Activated T-cell treated with anti-CD3 and anti-CD28 coated beads for 48 hours (primary cell): ENCODE results near the gene CYP11A1.
A peak's percentile ranks its signal among the peaks of the same experiment; 100 is the strongest.

Source experiments
- DNase-seq: peaks from one replicate; pipeline ENCODE4 v3.0.0-alpha.2; 2020; ENCODE audit warnings: low read depth

CYP11A1 gene

GRCh38 chr15:74388363-74388951 is 21.0 kb upstream of the CYP11A1 start:
- no peak for DNase-seq

DNA sequence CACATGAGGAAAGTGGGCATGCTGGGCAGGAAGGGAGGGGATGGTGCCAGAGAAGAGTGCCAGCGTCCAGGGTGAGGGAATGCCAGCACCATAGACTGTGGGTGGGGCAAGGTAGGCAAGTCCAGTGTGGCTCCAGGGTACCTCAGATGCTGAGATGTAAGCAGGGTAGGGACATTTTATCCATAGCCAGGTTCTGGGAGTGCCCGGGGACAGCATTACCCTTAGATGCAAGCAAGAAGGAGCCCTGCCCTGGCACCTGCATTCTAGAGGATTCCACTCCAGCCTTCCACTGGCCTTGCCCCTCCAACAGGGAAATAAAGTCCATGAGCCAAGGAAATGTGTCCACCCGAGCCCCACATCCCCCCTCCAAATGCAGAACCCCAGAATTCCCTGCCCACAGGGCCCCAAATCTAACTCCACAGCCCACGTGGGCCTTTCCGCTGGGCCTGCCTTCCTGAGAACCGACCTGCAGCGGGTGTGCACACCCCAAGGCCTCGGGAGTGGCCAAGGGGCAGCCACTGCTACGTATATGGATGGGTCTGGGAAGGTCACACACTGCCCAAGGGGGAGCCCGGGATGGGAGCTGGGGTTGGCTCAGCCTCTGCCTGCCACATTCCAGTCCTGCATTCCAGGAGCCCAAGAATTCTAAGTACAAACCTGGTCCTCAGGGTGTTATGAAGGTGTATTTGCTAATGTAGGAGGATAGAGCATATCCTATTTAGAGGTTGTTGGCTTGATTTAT is 20.3 kb upstream of the CYP11A1 start:
- no peak for DNase-seq

DNA sequence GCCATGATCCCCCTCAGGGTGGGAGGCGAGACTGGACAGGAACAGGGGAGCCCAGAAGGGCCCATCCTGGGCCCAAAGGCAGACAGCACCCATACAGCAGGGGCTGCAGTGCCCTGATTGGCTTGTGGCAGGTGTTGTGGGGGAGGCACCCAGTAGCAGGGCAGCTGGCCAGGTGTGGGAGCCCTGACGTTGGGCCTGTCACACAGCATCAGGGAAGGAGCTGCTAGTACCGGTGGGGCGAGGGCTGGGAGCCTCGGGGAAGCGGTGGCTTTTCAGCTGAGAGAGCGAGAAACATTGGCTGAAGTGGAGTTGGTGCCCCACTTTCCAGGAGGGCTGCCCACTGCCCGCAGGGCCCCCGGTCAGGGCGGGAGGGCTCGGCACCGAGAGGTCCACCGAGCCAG is 19.7 kb upstream of the CYP11A1 start:
- no peak for DNase-seq

DNA sequence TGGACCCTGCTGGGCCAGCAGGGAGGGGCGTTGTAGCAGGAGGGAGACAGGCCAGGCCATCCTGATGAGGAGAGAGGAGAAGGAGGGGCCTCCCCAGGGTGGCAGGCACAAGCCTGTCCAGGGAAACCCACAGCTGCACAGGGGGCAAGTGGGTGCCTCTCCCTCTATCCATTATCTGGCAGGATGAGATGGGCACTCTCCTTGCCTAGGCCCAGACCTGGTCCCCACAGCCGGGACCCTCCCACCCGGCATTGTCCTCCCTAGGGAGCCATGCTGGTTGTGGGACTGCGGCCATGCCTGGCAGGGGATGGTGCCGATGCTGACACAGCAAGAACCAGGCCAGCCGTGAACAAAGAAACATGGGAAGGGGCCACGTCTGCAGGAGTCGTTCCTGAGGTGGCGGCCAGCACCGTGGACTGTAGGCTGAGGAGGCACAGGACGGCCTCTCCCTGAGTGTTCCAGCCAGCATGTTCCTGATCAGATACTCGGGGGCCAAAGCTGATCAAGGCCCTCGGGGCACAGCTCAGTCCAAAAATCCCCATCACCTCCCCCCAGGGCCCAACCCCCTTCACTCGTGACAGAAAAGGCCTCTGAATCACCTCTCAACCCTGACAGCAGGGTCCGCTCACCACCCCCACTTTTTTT is 19.2 kb upstream of the CYP11A1 start:
- no peak for DNase-seq

DNA sequence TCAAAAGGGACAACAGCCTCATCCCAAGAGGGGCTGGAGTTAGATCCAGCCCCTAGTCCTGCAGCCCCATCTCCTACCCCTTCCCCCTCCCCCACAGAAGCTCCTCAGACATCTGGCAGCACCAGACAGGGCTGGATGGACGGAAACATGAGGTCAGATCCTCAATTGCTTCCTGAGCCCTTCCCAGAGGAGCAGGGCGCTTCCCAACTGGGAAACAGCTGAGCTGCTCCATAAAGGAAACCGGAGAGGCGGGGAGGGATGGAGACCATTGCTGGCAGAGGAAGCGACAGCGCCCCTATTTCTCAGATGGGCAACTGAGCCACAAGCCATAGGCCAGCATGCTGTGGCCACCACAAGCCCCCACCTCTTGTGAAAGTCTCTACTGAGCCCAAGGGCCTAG is 18.3 kb upstream of the CYP11A1 start:
- no peak for DNase-seq

DNA sequence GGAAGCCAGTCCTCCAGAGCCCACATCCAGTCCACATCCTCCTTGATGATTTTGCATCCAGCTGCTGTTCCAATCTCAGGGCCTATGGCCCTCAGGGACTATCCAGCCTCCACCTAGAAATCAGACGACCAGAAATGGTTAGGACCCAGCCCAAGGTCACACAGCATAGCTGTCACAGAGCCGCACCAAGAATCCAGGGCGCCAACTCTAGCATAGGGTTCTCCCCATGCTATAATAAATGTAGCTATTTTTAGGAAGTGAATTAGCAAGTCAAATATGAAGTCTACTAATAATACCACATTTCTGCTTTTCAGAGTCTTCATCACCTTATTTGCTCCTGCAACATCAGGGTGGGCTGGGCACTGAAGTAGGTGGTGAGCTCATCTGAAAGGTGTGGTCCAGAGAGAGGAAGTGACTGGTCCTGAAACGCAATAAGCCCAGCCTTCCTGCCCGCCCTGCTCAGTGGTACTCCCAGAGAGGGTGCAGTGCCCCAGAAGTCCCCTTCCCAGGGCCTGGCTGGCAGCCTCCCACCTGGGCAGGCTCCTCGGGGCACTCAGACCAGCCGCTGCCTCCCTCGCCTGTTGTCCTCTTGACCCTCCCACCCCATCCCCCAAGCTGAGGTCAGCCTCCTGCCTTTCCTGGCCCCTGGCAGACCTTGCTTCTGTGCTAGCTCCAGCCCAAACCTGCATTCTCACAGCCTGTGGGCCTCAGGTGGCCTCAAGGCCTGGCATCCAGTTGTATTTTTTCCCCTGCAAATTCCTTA is 17.6 kb upstream of the CYP11A1 start:
- DNase-seq, result no peak

DNA sequence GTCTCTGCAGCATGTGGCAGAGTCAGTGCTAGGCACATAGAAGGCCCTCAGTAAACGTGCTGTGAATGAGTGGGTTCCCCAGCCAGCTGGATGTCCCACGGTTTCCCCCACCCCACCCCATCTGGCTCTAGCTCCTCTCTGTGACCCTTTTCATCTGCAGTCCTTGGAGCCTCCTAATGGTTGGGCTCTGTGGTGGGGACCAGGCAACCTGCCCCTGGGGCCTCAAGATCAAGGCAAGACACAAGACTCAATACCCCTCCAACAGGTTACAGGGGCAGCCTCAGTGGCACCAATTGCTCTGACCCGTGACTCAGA is 17.1 kb upstream of the CYP11A1 start:
- DNase-seq, result no peak

DNA sequence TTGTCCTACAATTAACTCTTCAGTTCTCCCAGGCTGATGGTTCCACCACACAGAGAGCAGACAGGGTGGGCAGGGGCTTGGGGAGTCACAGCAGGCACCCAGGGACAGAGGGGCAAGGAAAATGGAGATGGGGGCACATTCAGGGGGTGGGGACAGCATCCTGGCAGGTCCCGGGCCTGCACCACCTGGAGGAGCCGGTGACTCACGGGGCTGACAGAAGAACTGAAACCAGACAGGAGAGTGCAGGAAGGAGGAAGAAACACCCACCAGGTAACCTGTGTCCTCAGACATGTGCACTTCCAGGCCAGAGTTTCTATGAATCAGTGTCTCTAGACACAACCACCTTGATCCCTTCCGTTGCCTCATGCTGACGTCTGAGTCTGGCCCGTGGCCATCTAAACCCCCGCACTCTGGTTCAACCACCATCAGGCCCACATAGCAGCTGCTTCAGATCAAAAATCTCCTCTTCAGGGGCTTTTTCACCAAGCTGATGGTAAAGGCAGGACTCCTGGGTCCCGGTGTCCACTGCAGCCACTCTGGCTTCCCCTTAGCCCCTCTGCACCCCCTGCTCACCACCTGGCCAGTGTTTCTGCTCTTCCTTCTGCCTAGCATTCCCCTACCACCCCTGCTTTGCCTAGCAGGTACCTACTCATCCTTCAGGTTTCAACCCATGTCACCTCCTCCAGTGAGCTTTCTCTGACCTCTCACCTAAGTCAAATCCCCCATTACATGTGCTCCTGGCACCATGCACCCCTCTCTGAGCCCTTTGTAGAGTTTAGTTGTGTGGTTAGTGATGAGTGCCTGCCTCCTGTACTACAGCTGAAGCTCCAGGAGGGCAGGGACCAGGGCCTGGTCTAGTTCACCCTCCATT is 16.5 kb upstream of the CYP11A1 start:
- DNase-seq, result peak; percentile 76

DNA sequence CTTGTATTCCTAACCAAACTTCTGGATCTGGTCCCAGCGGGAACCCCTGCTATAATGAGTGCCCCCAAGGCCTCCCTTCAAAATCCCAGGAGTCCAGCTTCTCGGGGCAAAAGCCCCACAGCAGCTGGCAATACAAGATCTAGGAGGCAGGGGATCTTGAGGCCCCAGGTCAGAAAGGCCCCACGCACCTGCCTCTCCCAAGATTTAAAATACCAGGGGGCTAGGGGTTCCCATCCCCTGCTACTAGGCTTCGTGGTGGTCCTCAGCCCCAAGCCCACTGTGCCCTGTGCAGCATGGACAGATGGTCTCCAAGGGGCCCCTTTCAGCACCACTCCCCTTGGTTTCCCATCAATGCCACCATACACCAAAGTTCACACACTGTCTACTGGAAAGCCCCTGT is 15.8 kb upstream of the CYP11A1 start:
- DNase-seq, result no peak

DNA sequence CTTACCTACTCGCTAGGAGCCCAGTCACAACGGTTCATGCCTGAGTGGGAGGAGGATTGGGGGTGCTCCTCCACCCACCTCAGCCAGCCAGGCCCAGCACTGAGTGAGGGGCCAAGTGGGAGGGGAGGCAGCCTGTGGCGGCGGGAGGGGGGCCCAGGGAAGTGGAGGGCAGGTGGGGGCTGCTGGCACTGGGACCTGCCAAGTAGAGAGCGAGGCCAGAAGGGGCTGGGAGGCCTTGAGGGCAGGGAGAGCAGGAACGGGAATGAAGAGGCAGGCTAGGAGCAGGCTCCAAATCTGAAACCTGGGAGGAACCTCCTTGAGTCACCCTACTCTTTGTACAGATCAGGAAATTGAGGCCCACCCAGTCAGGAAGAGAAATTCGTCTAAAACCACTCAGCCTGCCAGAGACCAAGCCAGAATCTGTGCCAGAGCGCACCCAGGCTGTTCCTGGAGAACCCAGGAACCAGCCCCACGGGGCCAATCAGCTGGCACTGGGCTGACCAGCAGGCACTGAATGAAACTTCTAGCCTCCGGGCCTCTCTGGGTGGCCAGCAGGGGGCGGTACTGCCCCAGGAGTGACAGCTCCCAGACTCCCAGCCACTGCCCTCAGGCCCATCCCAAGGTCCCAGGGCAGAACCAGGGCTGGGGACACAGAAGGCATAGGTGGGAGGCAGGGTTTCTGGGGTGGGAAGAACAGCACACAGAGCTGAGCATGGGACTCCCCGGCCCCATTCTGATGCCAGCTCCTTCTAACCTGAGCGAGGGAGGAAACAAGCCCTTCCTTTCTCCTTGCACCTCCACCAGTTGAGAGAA is 14.8 kb upstream of the CYP11A1 start:
- DNase-seq, result peak; percentile 78

- no peak for DNase-seq
These were observed 14.0 kb upstream of the CYP11A1 start for GRCh38 chr15:74381481-74381880.

- no peak for DNase-seq
These were observed 13.7 kb upstream of the CYP11A1 start for GRCh38 chr15:74381190-74381453.

- no peak for DNase-seq
These were observed 13.1 kb upstream of the CYP11A1 start for GRCh38 chr15:74380361-74381189.

DNA sequence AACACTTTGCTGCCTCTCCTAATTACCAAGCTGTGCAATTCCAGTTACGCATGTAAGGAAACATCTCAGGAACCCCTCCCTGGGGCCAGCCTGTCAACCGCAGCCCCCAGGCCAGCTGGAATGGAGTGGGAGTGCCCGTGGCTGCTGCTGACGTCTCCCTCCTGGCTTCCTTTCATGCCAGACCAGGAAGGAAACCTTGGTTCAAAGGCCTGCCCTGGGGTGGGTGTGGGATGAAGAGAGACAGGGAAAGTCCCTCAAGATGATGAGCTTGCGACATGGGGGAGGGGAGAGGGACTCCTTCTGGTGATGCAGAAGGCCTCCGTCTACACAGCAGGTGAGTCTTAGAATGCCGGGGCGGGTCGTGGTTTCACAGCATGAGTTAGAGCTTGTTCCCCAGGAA is 11.4 kb upstream of the CYP11A1 start:
- DNase-seq, result peak; percentile 65

GRCh38 chr15:74377831-74378766 is 10.7 kb upstream of the CYP11A1 start:
- DNase-seq, result no peak

- DNase-seq, result no peak
These were observed 9.6 kb upstream of the CYP11A1 start for GRCh38 chr15:74376825-74377581.

GRCh38 chr15:74376226-74376625 is 8.8 kb upstream of the CYP11A1 start:
- no peak for DNase-seq

DNA sequence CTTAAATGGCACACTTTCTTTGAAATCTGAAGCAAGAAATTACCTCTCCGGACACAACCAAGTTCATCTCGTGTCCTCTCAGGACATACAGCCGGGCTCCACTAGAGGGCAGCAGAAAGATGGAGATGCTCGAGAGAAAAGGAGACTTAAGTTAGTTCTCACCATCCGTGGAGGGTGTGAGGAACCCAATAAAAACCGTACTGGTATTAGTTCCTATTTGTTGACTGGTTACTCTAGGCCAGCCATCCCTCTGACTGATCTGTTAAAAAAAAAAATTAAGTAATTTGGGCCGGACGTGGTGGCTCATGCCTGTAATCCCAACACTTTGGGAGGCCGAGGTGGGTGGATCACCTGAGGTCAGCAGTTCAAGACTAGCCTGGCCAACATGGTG is 7.9 kb upstream of the CYP11A1 start:
- peak; percentile 73 for DNase-seq
